ENCODE measurements around the gene HINT3. TPM values are rescaled to one million over a fixed set of nuclear protein-coding genes. Genes with fewer than 3 reads are reported as not detected.
"Not testable (repeated sequence)": the region's sequence is repeated elsewhere in the genome, so short reads cannot be mapped to it uniquely, and the experiment has no call there.

The HINT3 gene
- 10 to 100 TPM in 1 of 2 donors, 1 to 10 TPM in 1; 2.8 to 10.1 TPM for polyA plus RNA-seq

GRCh38 chr6:125956506-125957390 is at the start of gene HINT3:
Gene HINT3, plus strand, starts transcription at chr6:125956770. Its CDS starts 208 bp downstream, at chr6:125956978.
- Histone ChIP-seq H3K27me3 (ENCODE audit: control insufficient read depth in 1 of 2, insufficient read depth in 2 of 2, low read length in 2 of 2) (no peaks in the 10 kb centered on the region), H3K4me1 (ENCODE audit: control insufficient read depth in 2 of 2, insufficient read depth in 2 of 2, low read length in 1 of 2) (peaks cover 0 to 4% of the 10 kb centered on the region in 2 donors), H3K9me3 (ENCODE audit: control insufficient read depth in 2 of 2, insufficient read depth in 1 of 2, low read depth in 1 of 2, low read length in 1 of 2) (no peaks in the 10 kb centered on the region), H3K36me3 (ENCODE audit: control insufficient read depth in 2 of 2, insufficient read depth in 2 of 2, low read length in 1 of 2) (no peaks in the 10 kb centered on the region), H3K4me3 (ENCODE audit: low read depth in 1 of 2, low read length in 2 of 2) (peak within 1 kb of the TSS; percentile 95 to 96), H3K27ac (ENCODE audit: low read depth in 2 of 2, low read length in 1 of 2) (peak within 1 kb of the TSS; percentile 91 to 98)
- WGBS, 2 donors, result 0 to 1% methylated on average over 72 to 82 of the region's 82 CpGs

- no peak overlapping the region for H3K4me3 ChIP-seq (ENCODE audit: low read depth in 1 of 2, low read length in 2 of 2)
- H3K36me3 ChIP-seq (ENCODE audit: control insufficient read depth in 2 of 2, insufficient read depth in 2 of 2, low read length in 1 of 2), result peaks cover 0 to 2% of the 10 kb centered on the region in 2 donors
- no peak overlapping the region for H3K27ac ChIP-seq (ENCODE audit: low read depth in 2 of 2, low read length in 1 of 2)
- no peaks in the 10 kb centered on the region for H3K9me3 ChIP-seq (ENCODE audit: control insufficient read depth in 2 of 2, insufficient read depth in 1 of 2, low read depth in 1 of 2, low read length in 1 of 2)
- H3K27me3 ChIP-seq (ENCODE audit: control insufficient read depth in 1 of 2, insufficient read depth in 2 of 2, low read length in 2 of 2), result no peaks in the 10 kb centered on the region
- H3K4me1 ChIP-seq (ENCODE audit: control insufficient read depth in 2 of 2, insufficient read depth in 2 of 2, low read length in 1 of 2), result no peaks in the 10 kb centered on the region
- WGBS, 2 donors, result 35 to 47% methylated on average over 3 of the region's 3 CpGs
Measured at GRCh38 chr6:125910527-125910926, 46.0 kb upstream of the HINT3 start.

- not testable (repeated sequence) for H3K4me3 ChIP-seq (ENCODE audit: low read depth in 1 of 2, low read length in 2 of 2); H3K9me3 ChIP-seq (ENCODE audit: control insufficient read depth in 2 of 2, insufficient read depth in 1 of 2, low read depth in 1 of 2, low read length in 1 of 2); H3K27me3 ChIP-seq (ENCODE audit: control insufficient read depth in 1 of 2, insufficient read depth in 2 of 2, low read length in 2 of 2); H3K36me3 ChIP-seq (ENCODE audit: control insufficient read depth in 2 of 2, insufficient read depth in 2 of 2, low read length in 1 of 2); H3K27ac ChIP-seq (ENCODE audit: low read depth in 2 of 2, low read length in 1 of 2); H3K4me1 ChIP-seq (ENCODE audit: control insufficient read depth in 2 of 2, insufficient read depth in 2 of 2, low read length in 1 of 2)
- 74 to 88% methylated on average over 4 of the region's 4 CpGs for WGBS, 2 donors
Measured at GRCh38 chr6:125911051-125911451, 45.5 kb upstream of the HINT3 start.

- not testable (repeated sequence) for H3K27ac ChIP-seq (ENCODE audit: low read depth in 2 of 2, low read length in 1 of 2); H3K4me1 ChIP-seq (ENCODE audit: control insufficient read depth in 2 of 2, insufficient read depth in 2 of 2, low read length in 1 of 2); H3K9me3 ChIP-seq (ENCODE audit: control insufficient read depth in 2 of 2, insufficient read depth in 1 of 2, low read depth in 1 of 2, low read length in 1 of 2); H3K36me3 ChIP-seq (ENCODE audit: control insufficient read depth in 2 of 2, insufficient read depth in 2 of 2, low read length in 1 of 2); H3K4me3 ChIP-seq (ENCODE audit: low read depth in 1 of 2, low read length in 2 of 2); H3K27me3 ChIP-seq (ENCODE audit: control insufficient read depth in 1 of 2, insufficient read depth in 2 of 2, low read length in 2 of 2)
- WGBS, 2 donors, result 75% methylated on average over 2 of the region's 2 CpGs
Measured at GRCh38 chr6:125912430-125912829, 44.1 kb upstream of the HINT3 start.

GRCh38 chr6:125913145-125913544 is 43.4 kb upstream of the HINT3 start:
- Histone ChIP-seq H3K9me3 (ENCODE audit: control insufficient read depth in 2 of 2, insufficient read depth in 1 of 2, low read depth in 1 of 2, low read length in 1 of 2) (no peaks in the 10 kb centered on the region), H3K4me3 (ENCODE audit: low read depth in 1 of 2, low read length in 2 of 2) (no peak overlapping the region), H3K4me1 (ENCODE audit: control insufficient read depth in 2 of 2, insufficient read depth in 2 of 2, low read length in 1 of 2) (no peaks in the 10 kb centered on the region), H3K27me3 (ENCODE audit: control insufficient read depth in 1 of 2, insufficient read depth in 2 of 2, low read length in 2 of 2) (no peaks in the 10 kb centered on the region), H3K36me3 (ENCODE audit: control insufficient read depth in 2 of 2, insufficient read depth in 2 of 2, low read length in 1 of 2) (peaks cover 4 to 7% of the 10 kb centered on the region in 2 donors), H3K27ac (ENCODE audit: low read depth in 2 of 2, low read length in 1 of 2) (no peak overlapping the region)
- 100% methylated on average over 1 of the region's 1 CpG for WGBS, 2 donors

GRCh38 chr6:125913864-125914351 is 42.7 kb upstream of the HINT3 start:
- 41 to 44% methylated on average over 5 of the region's 5 CpGs for WGBS, 2 donors
- Histone ChIP-seq H3K4me3 (ENCODE audit: low read depth in 1 of 2, low read length in 2 of 2) (no peak overlapping the region), H3K27me3 (ENCODE audit: control insufficient read depth in 1 of 2, insufficient read depth in 2 of 2, low read length in 2 of 2) (no peaks in the 10 kb centered on the region), H3K36me3 (ENCODE audit: control insufficient read depth in 2 of 2, insufficient read depth in 2 of 2, low read length in 1 of 2) (peaks cover 4 to 7% of the 10 kb centered on the region in 2 donors), H3K27ac (ENCODE audit: low read depth in 2 of 2, low read length in 1 of 2) (no peak overlapping the region), H3K9me3 (ENCODE audit: control insufficient read depth in 2 of 2, insufficient read depth in 1 of 2, low read depth in 1 of 2, low read length in 1 of 2) (no peaks in the 10 kb centered on the region), H3K4me1 (ENCODE audit: control insufficient read depth in 2 of 2, insufficient read depth in 2 of 2, low read length in 1 of 2) (no peaks in the 10 kb centered on the region)

- Histone ChIP-seq H3K36me3 (ENCODE audit: control insufficient read depth in 2 of 2, insufficient read depth in 2 of 2, low read length in 1 of 2) (peaks cover 4 to 9% of the 10 kb centered on the region in 2 donors), H3K4me1 (ENCODE audit: control insufficient read depth in 2 of 2, insufficient read depth in 2 of 2, low read length in 1 of 2) (peaks cover 0 to 2% of the 10 kb centered on the region in 2 donors), H3K9me3 (ENCODE audit: control insufficient read depth in 2 of 2, insufficient read depth in 1 of 2, low read depth in 1 of 2, low read length in 1 of 2) (no peaks in the 10 kb centered on the region), H3K27ac (ENCODE audit: low read depth in 2 of 2, low read length in 1 of 2) (peak overlapping the region; percentile 80 to 90), H3K27me3 (ENCODE audit: control insufficient read depth in 1 of 2, insufficient read depth in 2 of 2, low read length in 2 of 2) (no peaks in the 10 kb centered on the region), H3K4me3 (ENCODE audit: low read depth in 1 of 2, low read length in 2 of 2) (no peak overlapping the region)
- 63 to 71% methylated on average over 4 of the region's 4 CpGs for WGBS, 2 donors
Measured at GRCh38 chr6:125918230-125918629, 38.3 kb upstream of the HINT3 start.

- Histone ChIP-seq H3K9me3 (ENCODE audit: control insufficient read depth in 2 of 2, insufficient read depth in 1 of 2, low read depth in 1 of 2, low read length in 1 of 2) (no peaks in the 10 kb centered on the region), H3K4me3 (ENCODE audit: low read depth in 1 of 2, low read length in 2 of 2) (peak overlapping the region; percentile 40 to 46), H3K27ac (ENCODE audit: low read depth in 2 of 2, low read length in 1 of 2) (peak overlapping the region; percentile 89 to 90), H3K4me1 (ENCODE audit: control insufficient read depth in 2 of 2, insufficient read depth in 2 of 2, low read length in 1 of 2) (peaks cover 0 to 2% of the 10 kb centered on the region in 2 donors), H3K36me3 (ENCODE audit: control insufficient read depth in 2 of 2, insufficient read depth in 2 of 2, low read length in 1 of 2) (peaks cover 4 to 9% of the 10 kb centered on the region in 2 donors), H3K27me3 (ENCODE audit: control insufficient read depth in 1 of 2, insufficient read depth in 2 of 2, low read length in 2 of 2) (no peaks in the 10 kb centered on the region)
- WGBS, 2 donors, result 21 to 24% methylated on average over 13 of the region's 13 CpGs
Measured at GRCh38 chr6:125918681-125919566, 37.6 kb upstream of the HINT3 start.

GRCh38 chr6:125919618-125920017 is 37.0 kb upstream of the HINT3 start:
- H3K4me3 ChIP-seq (ENCODE audit: low read depth in 1 of 2, low read length in 2 of 2), result peak overlapping the region in 1 of 2 donors; percentile 46
- peak overlapping the region; percentile 89 to 90 for H3K27ac ChIP-seq (ENCODE audit: low read depth in 2 of 2, low read length in 1 of 2)
- peaks cover under 1 to 3% of the 10 kb centered on the region in 2 donors for H3K4me1 ChIP-seq (ENCODE audit: control insufficient read depth in 2 of 2, insufficient read depth in 2 of 2, low read length in 1 of 2)
- 46 to 49% methylated on average over 3 of the region's 3 CpGs for WGBS, 2 donors
- H3K36me3 ChIP-seq (ENCODE audit: control insufficient read depth in 2 of 2, insufficient read depth in 2 of 2, low read length in 1 of 2), result peaks cover 4 to 10% of the 10 kb centered on the region in 2 donors
- no peaks in the 10 kb centered on the region for H3K27me3 ChIP-seq (ENCODE audit: control insufficient read depth in 1 of 2, insufficient read depth in 2 of 2, low read length in 2 of 2)
- H3K9me3 ChIP-seq (ENCODE audit: control insufficient read depth in 2 of 2, insufficient read depth in 1 of 2, low read depth in 1 of 2, low read length in 1 of 2), result no peaks in the 10 kb centered on the region
